Gastroesophageal sphincter (tissue), 4 donors: ENCODE results near the gene HOXA10. TPM values are rescaled to one million over a fixed set of nuclear protein-coding genes. Genes with fewer than 3 reads are reported as not detected.

ENCODE experiments used
- ATAC-seq: fragments of 150-250 bp; one replicate; pipeline ENCODE4 v1.9.1; 2016; ENCODE audit warnings: mild to moderate bottlenecking, moderate library complexity
- H3K27ac ChIP-seq, 4 donors: fragments of 200-600 bp; sonication (generic) in 3 of 4; 1 replicate in 3 of 4; 2 replicates in 1 of 4; pipeline ENCODE4 v1.5.1; 2016 to 2019
- H3K27me3 ChIP-seq: fragments of 200-600 bp; sonication (generic); one replicate; pipeline ENCODE4 v1.5.1; 2019
- H3K36me3 ChIP-seq, 2 donors: fragments of 200-600 bp; sonication (generic); one replicate each; pipeline ENCODE4 v1.5.1; 2019; ENCODE audit warnings: control low read depth in 1 of 2
- H3K4me1 ChIP-seq, 3 donors: fragments of 200-600 bp; sonication (generic); 1 replicate in 2 of 3; 2 replicates in 1 of 3; pipeline ENCODE4 v1.5.1; 2016 to 2019; ENCODE audit warnings: control low read depth in 2 of 3
- H3K4me3 ChIP-seq, 2 donors: fragments of 200-600 bp; sonication (generic); one replicate each; pipeline ENCODE4 v1.5.1; 2019; ENCODE audit warnings: mild to moderate bottlenecking in 1 of 2, moderate library complexity in 1 of 2
- H3K9me3 ChIP-seq, 3 donors: fragments of 200-600 bp; sonication (generic); one replicate each; pipeline ENCODE4 v1.5.1; 2017 to 2019; ENCODE audit warnings: control low read depth in 2 of 3
- EP300 ChIP-seq: sonication (generic); formaldehyde crosslinking; IDR thresholded peaks from one replicate; pipeline ENCODE4 v1.6.1; 2017; ENCODE audit warnings: antibody characterized with exemption, mild to moderate bottlenecking
- POLR2A ChIP-seq, 2 donors: fragments of 450-650 bp; IDR thresholded peaks; one replicate each; pipeline ENCODE4 v1.6.1; 2017; ENCODE audit warnings: antibody characterized with exemption in 2 of 2, mild to moderate bottlenecking in 2 of 2, moderate library complexity in 1 of 2
- POLR2AphosphoS5 ChIP-seq: sonication (generic); formaldehyde crosslinking; IDR thresholded peaks from one replicate; pipeline ENCODE4 v1.6.1; 2017; ENCODE audit warnings: antibody characterized with exemption
- WGBS, 2 donors: methylation state at CpG; one replicate each; pipeline ENCODE4 v1.1.5; 2018; ENCODE audit warnings: low coverage in 1 of 2; 5-methylcytosine and 5-hydroxymethylcytosine counted together
- total RNA-seq, 4 donors: library from RNA; depleted of rRNA; stranded (reverse); fragments of >200 nt; gene quantifications; one replicate each; pipeline ENCODE4 v1.1.0, GENCODE V29; 2016
- TF ChIP-seq, protein P1 (sequence below), 4 experiments: fragments of 200-600 bp in 2 of 4; fragments of 450-650 bp in 2 of 4; sonication (generic) in 1 of 4; IDR thresholded peaks; one replicate each; pipeline ENCODE4 v1.5.1; 2017 to 2019; ENCODE audit warnings: antibody characterized with exemption in 4 of 4, mild to moderate bottlenecking in 2 of 4, moderate library complexity in 2 of 4

Gene HOXA10
- total RNA-seq, 4 donors from 2014 or later: 0.67 TPM; not detected in 3

DNA sequence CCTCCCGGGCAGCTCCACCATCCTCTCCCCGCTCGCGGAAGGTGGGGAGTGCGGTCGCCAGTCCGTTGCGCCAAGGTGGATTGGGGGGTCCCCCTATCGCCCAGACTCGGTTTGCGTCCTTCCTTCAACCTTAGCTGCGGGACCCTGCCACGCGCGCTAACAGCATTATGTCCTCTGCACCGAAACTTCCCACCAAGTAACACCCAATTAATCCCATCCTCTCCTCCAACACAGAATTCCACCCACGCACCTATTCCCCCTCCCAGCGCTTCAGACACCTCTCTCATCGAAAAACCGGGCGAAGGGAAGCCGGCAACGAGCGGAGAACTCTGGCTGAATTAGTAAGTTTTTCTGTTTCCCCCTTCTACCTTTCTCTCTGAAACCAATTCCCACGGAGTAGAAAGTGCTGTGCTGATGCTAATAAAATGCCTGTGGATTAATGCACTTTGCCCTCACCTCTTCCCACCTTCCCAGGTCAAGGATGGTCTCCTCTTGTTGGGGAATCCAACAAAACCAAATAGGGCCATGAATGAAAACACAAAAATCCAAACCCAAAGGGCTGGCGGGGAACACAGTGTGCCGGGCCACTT is 22.7 kb downstream of the HOXA10 start:
- H3K9me3 ChIP-seq: no peaks in the 10 kb centered on the region
- H3K4me3 ChIP-seq: peak overlapping the region; percentile 2 to 47
- TF ChIP-seq, protein P1, sequence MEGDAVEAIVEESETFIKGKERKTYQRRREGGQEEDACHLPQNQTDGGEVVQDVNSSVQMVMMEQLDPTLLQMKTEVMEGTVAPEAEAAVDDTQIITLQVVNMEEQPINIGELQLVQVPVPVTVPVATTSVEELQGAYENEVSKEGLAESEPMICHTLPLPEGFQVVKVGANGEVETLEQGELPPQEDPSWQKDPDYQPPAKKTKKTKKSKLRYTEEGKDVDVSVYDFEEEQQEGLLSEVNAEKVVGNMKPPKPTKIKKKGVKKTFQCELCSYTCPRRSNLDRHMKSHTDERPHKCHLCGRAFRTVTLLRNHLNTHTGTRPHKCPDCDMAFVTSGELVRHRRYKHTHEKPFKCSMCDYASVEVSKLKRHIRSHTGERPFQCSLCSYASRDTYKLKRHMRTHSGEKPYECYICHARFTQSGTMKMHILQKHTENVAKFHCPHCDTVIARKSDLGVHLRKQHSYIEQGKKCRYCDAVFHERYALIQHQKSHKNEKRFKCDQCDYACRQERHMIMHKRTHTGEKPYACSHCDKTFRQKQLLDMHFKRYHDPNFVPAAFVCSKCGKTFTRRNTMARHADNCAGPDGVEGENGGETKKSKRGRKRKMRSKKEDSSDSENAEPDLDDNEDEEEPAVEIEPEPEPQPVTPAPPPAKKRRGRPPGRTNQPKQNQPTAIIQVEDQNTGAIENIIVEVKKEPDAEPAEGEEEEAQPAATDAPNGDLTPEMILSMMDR (IDR thresholded peaks at IDR 0.05): no peak
- no peak for TF ChIP-seq POLR2AphosphoS5
- no peak for TF ChIP-seq POLR2A (IDR thresholded peaks at IDR 0.05)
- TF ChIP-seq EP300: no peak
- H3K27ac ChIP-seq: peak overlapping the region in 2 of 4 donors; percentile 29 to 65
- ATAC-seq: no peak
- 15% methylated on average over 11 to 18 of the region's 27 CpGs for WGBS, 2 donors
- peaks cover 0 to 62% (median 20%) of the 10 kb centered on the region in 3 donors for H3K4me1 ChIP-seq
- no peaks in the 10 kb centered on the region for H3K36me3 ChIP-seq
- peaks cover 80% of the 10 kb centered on the region for H3K27me3 ChIP-seq

DNA sequence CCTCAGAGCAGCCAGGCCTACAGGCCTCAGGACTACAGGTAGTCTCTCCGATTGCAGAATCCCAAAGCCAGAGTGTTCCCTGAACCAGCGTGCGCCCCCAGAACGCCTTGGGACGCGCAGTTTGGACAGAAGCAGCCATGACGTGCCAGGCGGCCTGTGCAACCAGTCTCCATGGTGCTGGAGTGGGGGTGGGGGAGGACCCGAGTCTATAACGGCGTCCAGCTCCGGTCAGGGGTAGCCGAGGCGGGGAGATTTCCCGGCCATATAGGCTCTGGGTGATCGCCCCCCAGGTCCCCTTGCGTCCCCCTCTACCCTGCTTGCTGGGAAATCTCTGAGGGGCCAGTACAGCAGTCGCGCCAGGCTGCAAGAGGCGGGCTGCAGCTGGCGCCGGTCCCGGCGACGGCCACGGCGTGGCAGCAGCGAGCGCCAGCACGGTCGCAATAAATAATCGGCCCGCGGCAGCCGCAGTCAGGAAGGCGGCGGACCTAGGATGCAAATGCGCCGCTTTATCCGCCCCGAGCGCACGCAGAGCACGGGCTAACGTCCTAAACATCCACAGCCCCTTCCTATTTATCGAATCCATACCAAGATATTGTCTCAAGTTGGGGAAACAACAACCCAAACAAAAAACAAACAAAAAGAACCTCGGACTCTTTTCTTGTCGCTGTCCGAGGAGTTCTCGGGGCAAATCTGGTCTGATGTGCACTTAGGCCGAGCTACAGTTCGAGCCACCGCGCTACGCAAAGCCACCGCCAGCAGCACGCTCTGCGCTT is 23.4 kb downstream of the HOXA10 start:
- H3K4me1 ChIP-seq: peaks cover 0 to 55% (median 15%) of the 10 kb centered on the region in 3 donors
- H3K27me3 ChIP-seq: peaks cover 73% of the 10 kb centered on the region
- peak; percentile 70 for ATAC-seq
- H3K9me3 ChIP-seq: no peaks in the 10 kb centered on the region
- WGBS, 2 donors: 0 to 5% methylated on average over 3 to 11 of the region's 58 CpGs
- peak overlapping the region; percentile 2 to 47 for H3K4me3 ChIP-seq
- TF ChIP-seq EP300 (no peak), POLR2AphosphoS5 (peak; percentile 90), POLR2A (IDR thresholded peaks at IDR 0.05) (no peak)
- TF ChIP-seq, protein P1 (IDR thresholded peaks at IDR 0.05): peak in 3 of 4 experiments; percentile 78 to 95 (median 80)
- peak overlapping the region in 2 of 4 donors; percentile 29 to 65 for H3K27ac ChIP-seq
- no peaks in the 10 kb centered on the region for H3K36me3 ChIP-seq

DNA sequence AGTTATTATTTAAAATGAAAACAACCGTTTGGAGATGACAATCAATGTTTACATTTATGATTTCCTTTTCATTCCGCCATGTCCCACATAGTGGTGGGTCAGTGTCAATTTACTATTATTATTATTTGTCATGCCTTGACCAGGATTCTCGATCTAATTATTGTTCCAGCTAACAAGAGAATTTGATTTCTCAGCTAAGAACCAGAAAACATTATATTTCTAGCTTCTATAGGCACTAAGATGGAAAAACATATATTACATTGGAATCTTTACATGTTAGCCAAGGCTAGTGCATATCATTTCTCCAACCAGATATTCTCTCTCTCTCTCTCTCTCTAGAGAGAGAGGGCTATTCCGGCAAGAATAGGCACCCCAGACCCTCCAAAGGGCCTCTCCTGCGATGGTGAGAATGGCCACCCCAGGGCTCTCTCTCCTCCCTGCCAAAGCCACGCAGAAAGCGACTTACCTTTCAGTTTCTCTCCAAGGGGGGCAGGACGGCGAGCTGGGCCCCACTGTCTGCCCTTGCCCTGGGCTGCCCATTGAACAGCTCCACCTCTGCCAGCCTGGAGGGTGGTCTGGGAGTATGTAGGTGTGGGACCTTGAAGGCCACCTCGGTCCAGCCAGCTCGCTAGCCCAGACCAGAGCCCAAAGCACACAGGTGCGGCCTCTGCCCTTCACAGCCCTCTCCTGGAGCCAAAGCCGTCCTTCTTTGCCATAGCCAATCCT is 24.1 kb downstream of the HOXA10 start:
- H3K27ac ChIP-seq: peak overlapping the region in 2 of 4 donors; percentile 29 to 65
- no peak for ATAC-seq
- peak overlapping the region in 1 of 2 donors; percentile 47 for H3K4me3 ChIP-seq
- H3K4me1 ChIP-seq: peaks cover 0 to 48% (median 15%) of the 10 kb centered on the region in 3 donors
- TF ChIP-seq EP300 (no peak), POLR2AphosphoS5 (no peak), POLR2A (IDR thresholded peaks at IDR 0.05) (no peak)
- TF ChIP-seq, protein P1 (IDR thresholded peaks at IDR 0.05): no peak
- WGBS, 2 donors: 69 to 84% methylated on average over 4 to 7 of the region's 13 CpGs
- H3K27me3 ChIP-seq: peaks cover 68% of the 10 kb centered on the region
- no peaks in the 10 kb centered on the region for H3K9me3 ChIP-seq
- no peaks in the 10 kb centered on the region for H3K36me3 ChIP-seq

DNA sequence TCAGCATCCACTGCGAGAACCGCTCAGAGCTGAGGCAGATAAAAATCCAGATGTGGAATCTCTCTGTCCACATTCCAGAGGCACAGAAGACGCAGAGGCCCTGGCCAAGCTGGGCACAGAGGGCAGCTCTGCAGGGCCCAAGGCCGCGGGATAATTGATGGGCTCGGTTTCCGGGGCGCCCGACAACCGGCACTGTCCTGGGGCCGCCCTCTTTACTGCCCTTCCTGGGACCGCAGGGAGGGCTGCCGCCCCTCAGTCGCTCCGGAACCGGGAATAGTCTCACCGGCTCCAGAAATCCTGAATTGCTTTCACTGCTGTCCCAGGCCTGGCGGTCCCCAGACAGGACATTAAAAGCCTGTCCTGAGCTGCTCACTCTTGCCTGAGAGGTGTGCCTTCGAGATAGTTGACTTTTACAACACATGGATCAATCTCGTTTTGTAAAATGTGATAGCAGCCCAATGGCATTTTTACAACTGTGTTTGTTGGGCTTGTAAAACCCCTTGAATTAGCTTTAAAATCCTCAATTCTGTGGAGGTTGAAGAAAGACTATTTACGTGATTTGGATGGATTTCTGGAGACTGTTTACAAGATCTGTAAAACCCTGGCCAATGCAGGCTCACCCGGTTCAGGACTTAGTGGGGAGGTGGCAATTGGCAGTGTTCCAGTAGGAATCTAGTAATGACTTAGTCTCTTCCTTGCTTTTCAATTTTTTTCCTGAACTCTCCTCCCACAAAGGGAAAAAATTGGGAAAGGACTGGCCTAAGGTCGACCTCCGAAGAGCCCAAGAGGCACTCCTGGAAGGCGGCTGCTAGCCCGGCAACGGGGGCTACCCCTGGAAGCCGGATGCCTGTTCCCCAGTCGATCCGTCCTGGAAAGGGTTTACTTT is 25.1 kb downstream of the HOXA10 start:
- H3K9me3 ChIP-seq: no peaks in the 10 kb centered on the region
- peaks cover 0 to 48% (median 11%) of the 10 kb centered on the region in 3 donors for H3K4me1 ChIP-seq
- no peaks in the 10 kb centered on the region for H3K36me3 ChIP-seq
- no peak for ATAC-seq
- TF ChIP-seq, protein P1 (IDR thresholded peaks at IDR 0.05): no peak
- peak; percentile 22 for TF ChIP-seq POLR2AphosphoS5
- peaks cover 62% of the 10 kb centered on the region for H3K27me3 ChIP-seq
- H3K4me3 ChIP-seq: peak overlapping the region in 1 of 2 donors; percentile 43
- peak overlapping the region in 2 of 4 donors; percentile 24 to 99 for H3K27ac ChIP-seq
- WGBS, 2 donors: 66 to 73% methylated on average over 8 to 19 of the region's 30 CpGs
